Esophagus squamous epithelium (tissue), 4 donors: Measurements from ENCODE around the gene BICRA.

Source experiments
- POLR2A ChIP-seq, 4 donors: fragments of 450-650 bp; IDR thresholded peaks; one replicate each; pipeline ENCODE4 v1.6.1; 2017; ENCODE audit warnings: antibody characterized with exemption in 4 of 4, mild to moderate bottlenecking in 4 of 4, moderate library complexity in 3 of 4
- TF ChIP-seq, protein P1 (sequence below), 6 experiments: fragments of 450-650 bp in 4 of 6; fragments of 200-600 bp in 2 of 6; sonication (generic) in 2 of 6; IDR thresholded peaks; one replicate each; pipeline ENCODE4 v1.5.1; 2016 to 2019; ENCODE audit warnings: antibody characterized with exemption in 6 of 6, mild to moderate bottlenecking in 4 of 6, moderate library complexity in 4 of 6

- TF ChIP-seq, protein P1, sequence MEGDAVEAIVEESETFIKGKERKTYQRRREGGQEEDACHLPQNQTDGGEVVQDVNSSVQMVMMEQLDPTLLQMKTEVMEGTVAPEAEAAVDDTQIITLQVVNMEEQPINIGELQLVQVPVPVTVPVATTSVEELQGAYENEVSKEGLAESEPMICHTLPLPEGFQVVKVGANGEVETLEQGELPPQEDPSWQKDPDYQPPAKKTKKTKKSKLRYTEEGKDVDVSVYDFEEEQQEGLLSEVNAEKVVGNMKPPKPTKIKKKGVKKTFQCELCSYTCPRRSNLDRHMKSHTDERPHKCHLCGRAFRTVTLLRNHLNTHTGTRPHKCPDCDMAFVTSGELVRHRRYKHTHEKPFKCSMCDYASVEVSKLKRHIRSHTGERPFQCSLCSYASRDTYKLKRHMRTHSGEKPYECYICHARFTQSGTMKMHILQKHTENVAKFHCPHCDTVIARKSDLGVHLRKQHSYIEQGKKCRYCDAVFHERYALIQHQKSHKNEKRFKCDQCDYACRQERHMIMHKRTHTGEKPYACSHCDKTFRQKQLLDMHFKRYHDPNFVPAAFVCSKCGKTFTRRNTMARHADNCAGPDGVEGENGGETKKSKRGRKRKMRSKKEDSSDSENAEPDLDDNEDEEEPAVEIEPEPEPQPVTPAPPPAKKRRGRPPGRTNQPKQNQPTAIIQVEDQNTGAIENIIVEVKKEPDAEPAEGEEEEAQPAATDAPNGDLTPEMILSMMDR (IDR thresholded peaks at IDR 0.05): no peak
- TF ChIP-seq POLR2A (IDR thresholded peaks at IDR 0.05): no peak
Measured at GRCh38 chr19:47695533-47696262, 86.8 kb downstream of the BICRA start.
